ENCODE results near the gene BRD4.

- TF ChIP-seq CTCF (IDR thresholded peaks at IDR 0.05; ENCODE audit: borderline replicate concordance, extremely low read depth, low read length, poor library complexity, severe bottlenecking) (no peak), EZH2 (IDR thresholded peaks at IDR 0.05; ENCODE audit: borderline replicate concordance, low read depth, low read length, severe bottlenecking) (no peak)
Observed at GRCh38 chr19:15199661-15200552, 132.4 kb downstream of the BRD4 start.

All from DND-41 (cell line).